ENCODE measurements around the gene ARHGAP22. TPM values are rescaled to one million over a fixed set of nuclear protein-coding genes. Genes with fewer than 3 reads are reported as not detected.
A peak's percentile ranks its signal among the peaks of the same experiment; 100 is the strongest.

Gene ARHGAP22
- total and polyA plus RNA-seq, 8 donors = 2.2 to 10.4 (median 2.8) TPM

GRCh38 chr10:48536916-48537890 lies 67.7 kb downstream of the ARHGAP22 start:
- H3K4me1 ChIP-seq = no peaks in the 10 kb centered on the region
- no peaks in the 10 kb centered on the region for H3K36me3 ChIP-seq
- H3K27me3 ChIP-seq = no peaks in the 10 kb centered on the region
- ATAC-seq (peak; percentile 66), DNase-seq (peak in 2 of 4 donors; percentile 19 to 78)
- no peak overlapping the region for H3K4me3 ChIP-seq
- intact Hi-C loops (cut with DNase I) = no loop called here
- no peak for TF ChIP-seq CTCF (IDR thresholded peaks at IDR 0.05)
- no peak overlapping the region for H3K27ac ChIP-seq
- no peaks in the 10 kb centered on the region for H3K9me3 ChIP-seq

GRCh38 chr10:48536156-48536500 lies 68.7 kb downstream of the ARHGAP22 start:
- Histone ChIP-seq H3K4me1 (no peaks in the 10 kb centered on the region), H3K4me3 (no peak overlapping the region), H3K36me3 (no peaks in the 10 kb centered on the region), H3K27ac (no peak overlapping the region), H3K9me3 (no peaks in the 10 kb centered on the region), H3K27me3 (no peaks in the 10 kb centered on the region)
- ATAC-seq (no peak), DNase-seq (no peak)
- no peak for TF ChIP-seq CTCF (IDR thresholded peaks at IDR 0.05)
- intact Hi-C loops (cut with DNase I) = no loop called here

- TF ChIP-seq CTCF (IDR thresholded peaks at IDR 0.05) = no peak
- no peaks in the 10 kb centered on the region for H3K27me3 ChIP-seq
- no peak for DNase-seq
- H3K4me1 ChIP-seq = no peaks in the 10 kb centered on the region
- H3K9me3 ChIP-seq = no peaks in the 10 kb centered on the region
- no peak overlapping the region for H3K4me3 ChIP-seq
- intact Hi-C loops (cut with DNase I) = no loop called here
- H3K27ac ChIP-seq = no peak overlapping the region
- no peaks in the 10 kb centered on the region for H3K36me3 ChIP-seq
- ATAC-seq = no peak
These were observed 69.3 kb downstream of the ARHGAP22 start for GRCh38 chr10:48535416-48536155.

GRCh38 chr10:48533951-48534720 lies 70.7 kb downstream of the ARHGAP22 start:
- Histone ChIP-seq H3K4me1 (no peaks in the 10 kb centered on the region), H3K27me3 (no peaks in the 10 kb centered on the region), H3K9me3 (no peaks in the 10 kb centered on the region), H3K36me3 (no peaks in the 10 kb centered on the region), H3K27ac (no peak overlapping the region), H3K4me3 (no peak overlapping the region)
- ATAC-seq (no peak), DNase-seq (no peak)
- TF ChIP-seq CTCF (IDR thresholded peaks at IDR 0.05) = no peak
- intact Hi-C loops (cut with DNase I) = no loop called here
